Glutamatergic neuron (in vitro differentiated cells): ENCODE results near the gene FGF1. TPM values are rescaled to one million over a fixed set of nuclear protein-coding genes. Genes with fewer than 3 reads are reported as not detected.

ENCODE experiments used
- DNase-seq: peaks from one replicate; pipeline ENCODE4 v3.0.0; 2022
- H3K27ac Mint-ChIP-seq: one replicate; pipeline ENCODE4 v1.8.0; 2020; ENCODE audit warnings: mild to moderate bottlenecking, mixed read lengths, inconsistent platforms; ENCODE audit not compliant: unreplicated experiment
- H3K27me3 Mint-ChIP-seq: one replicate; pipeline ENCODE4 v1.8.0; 2020; ENCODE audit warnings: mild to moderate bottlenecking, moderate library complexity, mixed read lengths, inconsistent platforms; ENCODE audit not compliant: unreplicated experiment
- H3K36me3 Mint-ChIP-seq: one replicate; pipeline ENCODE4 v1.8.0; 2020; ENCODE audit warnings: mild to moderate bottlenecking, mixed read lengths, inconsistent platforms; ENCODE audit not compliant: unreplicated experiment
- H3K4me1 Mint-ChIP-seq: one replicate; pipeline ENCODE4 v1.8.0; 2020; ENCODE audit warnings: mild to moderate bottlenecking, low read depth, mixed read lengths, inconsistent platforms; ENCODE audit not compliant: unreplicated experiment
- H3K4me3 Mint-ChIP-seq: one replicate; pipeline ENCODE4 v1.8.0; 2020; ENCODE audit warnings: mild to moderate bottlenecking, mixed read lengths, inconsistent platforms; ENCODE audit not compliant: unreplicated experiment
- H3K9me3 Mint-ChIP-seq: one replicate; pipeline ENCODE4 v1.8.0; 2020; ENCODE audit warnings: mild to moderate bottlenecking, moderate library complexity, mixed read lengths, inconsistent platforms; ENCODE audit not compliant: unreplicated experiment
- total RNA-seq: library from RNA; stranded (reverse); fragmentation: NEBNext Ultra II Directional; extraction: Animal tissue kit (Norgen Biotek cat#: 25700); gene quantifications from one replicate; pipeline ENCODE4 v1.2.1, GENCODE V29; 2021; ENCODE audit not compliant: unreplicated experiment
- TF ChIP-seq, protein P1 (sequence below): fragments of 200-600 bp; sonication (generic); IDR thresholded peaks from one replicate; pipeline ENCODE4 v1.5.0; 2021; ENCODE audit not compliant: partially characterized antibody, unreplicated experiment

FGF1 gene
- total RNA-seq, 1 donor from 2014 or later = not detected

DNA sequence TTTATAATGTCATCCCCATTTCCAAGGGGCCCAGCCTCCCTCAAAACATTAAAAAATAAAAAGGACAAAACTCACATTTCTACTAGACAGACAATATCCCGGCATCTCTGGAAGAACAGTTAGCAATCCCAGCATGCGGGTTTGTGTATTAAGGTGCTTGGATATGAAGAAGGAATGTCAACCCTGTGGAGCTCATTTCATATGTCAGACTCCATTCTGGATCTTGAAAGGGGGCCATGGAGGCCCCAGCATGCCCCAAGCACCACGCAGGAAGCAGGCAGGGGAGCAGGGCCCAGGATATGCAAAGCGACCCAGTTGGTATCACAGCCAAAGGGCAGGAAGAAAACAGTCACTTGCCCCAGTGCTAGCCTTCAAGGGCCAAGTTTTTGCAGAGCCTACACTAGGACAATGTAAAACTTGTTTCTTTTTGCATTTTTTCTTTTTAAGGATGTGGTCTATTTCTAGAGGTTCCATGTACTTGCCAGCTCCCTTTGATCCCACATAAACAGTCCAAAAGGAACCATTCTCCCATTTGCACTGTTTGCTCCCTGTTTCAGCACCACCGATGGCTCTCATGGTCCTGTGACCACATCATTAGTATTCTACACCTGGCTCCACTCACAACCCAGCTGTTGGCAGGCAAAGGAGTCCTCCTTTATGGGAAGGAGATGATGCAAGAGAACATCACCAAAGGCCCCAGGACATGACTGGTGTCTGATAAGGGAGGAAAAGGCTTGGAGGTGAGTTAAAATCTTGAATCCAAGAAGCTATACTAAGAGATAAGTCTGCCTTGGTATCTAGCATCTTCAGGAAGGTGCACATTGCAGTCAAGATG lies 58.3 kb downstream of the FGF1 start:
- no peak for DNase-seq
- TF ChIP-seq, protein P1, sequence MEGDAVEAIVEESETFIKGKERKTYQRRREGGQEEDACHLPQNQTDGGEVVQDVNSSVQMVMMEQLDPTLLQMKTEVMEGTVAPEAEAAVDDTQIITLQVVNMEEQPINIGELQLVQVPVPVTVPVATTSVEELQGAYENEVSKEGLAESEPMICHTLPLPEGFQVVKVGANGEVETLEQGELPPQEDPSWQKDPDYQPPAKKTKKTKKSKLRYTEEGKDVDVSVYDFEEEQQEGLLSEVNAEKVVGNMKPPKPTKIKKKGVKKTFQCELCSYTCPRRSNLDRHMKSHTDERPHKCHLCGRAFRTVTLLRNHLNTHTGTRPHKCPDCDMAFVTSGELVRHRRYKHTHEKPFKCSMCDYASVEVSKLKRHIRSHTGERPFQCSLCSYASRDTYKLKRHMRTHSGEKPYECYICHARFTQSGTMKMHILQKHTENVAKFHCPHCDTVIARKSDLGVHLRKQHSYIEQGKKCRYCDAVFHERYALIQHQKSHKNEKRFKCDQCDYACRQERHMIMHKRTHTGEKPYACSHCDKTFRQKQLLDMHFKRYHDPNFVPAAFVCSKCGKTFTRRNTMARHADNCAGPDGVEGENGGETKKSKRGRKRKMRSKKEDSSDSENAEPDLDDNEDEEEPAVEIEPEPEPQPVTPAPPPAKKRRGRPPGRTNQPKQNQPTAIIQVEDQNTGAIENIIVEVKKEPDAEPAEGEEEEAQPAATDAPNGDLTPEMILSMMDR = no peak
- Mint-ChIP-seq H3K27me3 (no peaks in the 10 kb centered on the region), H3K9me3 (no peaks in the 10 kb centered on the region), H3K36me3 (no peaks in the 10 kb centered on the region), H3K27ac (no peak overlapping the region), H3K4me1 (no peaks in the 10 kb centered on the region), H3K4me3 (no peak overlapping the region)

DNA sequence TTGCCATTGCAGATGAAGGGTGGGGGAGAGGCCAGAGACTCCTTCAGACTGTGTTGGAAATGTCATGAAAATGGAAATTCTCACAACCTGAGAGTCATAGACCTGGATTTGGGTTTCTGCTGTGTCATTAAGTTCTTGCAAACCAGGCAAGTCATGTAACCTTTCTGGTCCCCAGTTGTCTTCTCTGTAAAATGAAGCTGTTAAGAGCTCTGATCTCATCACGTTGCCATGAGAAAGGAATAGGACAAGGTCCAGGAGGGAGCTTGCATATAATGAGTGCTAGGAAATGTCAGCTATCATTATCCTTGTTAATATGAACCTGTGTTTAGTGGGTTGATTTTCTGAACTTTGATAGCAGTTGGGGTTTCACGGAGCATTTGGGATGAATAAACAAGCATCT lies 59.1 kb downstream of the FGF1 start:
- Mint-ChIP-seq H3K27ac (no peak overlapping the region), H3K4me1 (no peaks in the 10 kb centered on the region), H3K27me3 (no peaks in the 10 kb centered on the region), H3K9me3 (no peaks in the 10 kb centered on the region), H3K36me3 (no peaks in the 10 kb centered on the region), H3K4me3 (no peak overlapping the region)
- DNase-seq = no peak
- TF ChIP-seq, protein P1 = no peak

GRCh38 chr5:142626099-142626498 lies 59.8 kb downstream of the FGF1 start:
- TF ChIP-seq, protein P1 = no peak
- Mint-ChIP-seq H3K4me3 (no peak overlapping the region), H3K27ac (no peak overlapping the region), H3K9me3 (no peaks in the 10 kb centered on the region), H3K4me1 (no peaks in the 10 kb centered on the region), H3K27me3 (no peaks in the 10 kb centered on the region), H3K36me3 (no peaks in the 10 kb centered on the region)
- DNase-seq = no peak

DNA sequence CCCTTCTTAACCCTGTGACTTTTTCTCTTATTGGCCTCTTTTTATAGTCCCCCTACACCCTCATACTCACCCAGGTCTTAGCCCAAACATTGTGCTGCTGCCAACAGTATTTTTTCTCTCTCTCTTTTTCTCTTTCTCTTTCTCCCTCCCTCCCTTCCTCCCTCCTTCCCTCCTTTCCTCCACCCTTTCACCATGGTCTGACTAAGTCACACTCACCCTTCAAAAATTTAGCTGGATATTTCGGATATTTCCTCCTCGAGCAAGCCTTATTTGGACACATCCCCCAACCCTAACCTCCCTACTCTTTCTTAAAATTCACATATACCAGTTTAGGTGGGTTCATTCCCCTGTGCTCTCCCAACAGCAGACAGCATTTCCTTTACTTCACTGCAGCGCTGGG lies 64.7 kb downstream of the FGF1 start:
- Mint-ChIP-seq H3K36me3 (no peaks in the 10 kb centered on the region), H3K9me3 (peaks cover 4% of the 10 kb centered on the region), H3K27me3 (peaks cover 3% of the 10 kb centered on the region), H3K4me3 (no peak overlapping the region), H3K27ac (no peak overlapping the region), H3K4me1 (peaks cover 3% of the 10 kb centered on the region)
- DNase-seq = no peak
- TF ChIP-seq, protein P1 = no peak

- Mint-ChIP-seq H3K4me3 (no peak overlapping the region), H3K27me3 (peaks cover 3% of the 10 kb centered on the region), H3K9me3 (peaks cover 4% of the 10 kb centered on the region), H3K27ac (no peak overlapping the region), H3K36me3 (no peaks in the 10 kb centered on the region), H3K4me1 (peaks cover 5% of the 10 kb centered on the region)
- TF ChIP-seq, protein P1 = no peak
- DNase-seq = no peak
Measured at GRCh38 chr5:142619815-142620214, 66.1 kb downstream of the FGF1 start.
